Ammon's horn (tissue), 1 donor: ENCODE results near the gene BTN1A1.
"Not testable (repeated sequence)": the region's sequence is repeated elsewhere in the genome, so short reads cannot be mapped to it uniquely, and the experiment has no call there.

Experiments
- DNase-seq: peaks from one replicate; pipeline ENCODE4 v3.0.0-alpha.2; 2016; ENCODE audit warnings: low spot score

BTN1A1 gene

GRCh38 chr6:26500102-26500501, at the start of gene BTN1A1:
TSS of gene BTN1A1 (plus strand) at chr6:26500303. CDS start at chr6:26501287, 984 bp downstream.
- DNase-seq: no peak

DNA sequence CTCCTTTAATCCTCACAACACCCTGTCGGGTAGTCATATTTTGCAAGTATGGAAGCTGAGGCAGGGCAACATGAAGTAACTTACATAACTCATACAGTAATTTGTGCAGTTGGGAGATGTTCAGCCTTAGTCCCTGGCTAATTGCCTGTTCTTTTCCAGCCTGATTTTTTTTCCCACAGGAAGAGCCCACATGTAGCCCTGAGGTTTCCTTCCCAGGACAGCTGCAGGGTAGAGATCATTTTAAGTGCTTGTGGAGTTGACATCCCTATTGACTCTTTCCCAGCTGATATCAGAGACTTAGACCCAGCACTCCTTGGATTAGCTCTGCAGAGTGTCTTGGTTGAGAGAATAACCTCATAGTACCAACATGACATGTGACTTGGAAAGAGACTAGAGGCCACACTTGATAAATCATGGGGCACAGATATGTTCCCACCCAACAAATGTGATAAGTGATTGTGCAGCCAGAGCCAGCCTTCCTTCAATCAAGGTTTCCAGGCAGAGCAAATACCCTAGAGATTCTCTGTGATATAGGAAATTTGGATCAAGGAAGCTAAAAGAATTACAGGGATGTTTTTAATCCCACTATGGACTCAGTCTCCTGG, 47.4 kb upstream of the BTN1A1 start:
- DNase-seq: no peak

- DNase-seq: no peak
Measured at GRCh38 chr6:26454631-26455030, 45.5 kb upstream of the BTN1A1 start.

DNA sequence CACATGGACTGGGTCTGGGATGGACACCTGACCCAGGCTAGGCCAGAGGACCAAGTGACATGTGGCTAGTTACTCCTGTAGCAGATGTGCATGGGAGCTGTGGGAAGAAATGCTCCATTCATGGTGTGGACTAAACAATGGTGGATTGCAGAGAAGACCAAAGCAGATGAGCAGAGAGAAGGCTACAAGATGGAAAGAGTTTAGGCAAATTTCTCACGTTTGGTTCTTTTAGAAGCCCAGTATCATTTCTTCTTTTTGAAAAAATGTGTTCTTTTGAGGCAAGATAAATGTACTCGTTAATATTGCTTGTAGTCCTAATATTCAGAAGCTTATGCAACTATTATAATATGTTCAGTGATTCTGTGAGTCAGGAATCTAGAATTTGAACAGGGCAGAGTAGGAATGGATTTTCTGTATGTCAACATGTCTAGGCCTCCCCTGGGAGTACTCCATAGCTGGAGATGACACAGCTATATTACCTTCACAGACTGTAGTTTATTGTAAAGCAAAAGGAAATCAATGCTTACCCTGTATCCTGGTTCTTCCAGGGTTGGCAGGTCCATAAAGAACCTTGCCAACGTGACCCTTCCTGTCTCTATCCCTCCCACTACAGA, 44.6 kb upstream of the BTN1A1 start:
- no peak for DNase-seq

DNA sequence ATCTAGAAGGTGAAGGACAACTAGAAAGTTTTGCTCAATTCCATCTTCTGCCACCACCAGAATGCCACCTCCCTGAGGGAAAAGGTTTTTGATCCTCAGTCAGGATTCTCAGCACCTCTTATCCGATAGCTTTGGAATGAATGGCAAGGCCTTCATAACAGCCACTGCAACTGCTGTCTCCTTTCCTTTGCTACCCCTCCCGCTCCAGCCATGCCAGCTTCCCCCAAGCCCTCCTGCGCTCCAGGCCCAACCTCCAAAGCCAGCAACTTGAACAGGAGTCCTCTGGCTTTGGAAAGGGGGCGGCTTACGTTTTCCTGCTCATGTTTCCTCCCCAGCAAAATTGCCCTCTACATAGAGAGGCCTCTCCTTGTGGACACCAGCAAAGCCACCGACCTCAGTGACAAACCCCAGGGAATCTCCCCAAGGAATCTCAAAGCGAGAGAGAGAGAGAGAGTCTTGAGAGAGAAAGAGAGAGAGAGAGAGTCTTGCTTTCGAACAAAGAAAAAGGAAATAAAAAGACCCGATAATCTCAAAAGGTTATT, 42.8 kb upstream of the BTN1A1 start:
- DNase-seq: no peak

DNA sequence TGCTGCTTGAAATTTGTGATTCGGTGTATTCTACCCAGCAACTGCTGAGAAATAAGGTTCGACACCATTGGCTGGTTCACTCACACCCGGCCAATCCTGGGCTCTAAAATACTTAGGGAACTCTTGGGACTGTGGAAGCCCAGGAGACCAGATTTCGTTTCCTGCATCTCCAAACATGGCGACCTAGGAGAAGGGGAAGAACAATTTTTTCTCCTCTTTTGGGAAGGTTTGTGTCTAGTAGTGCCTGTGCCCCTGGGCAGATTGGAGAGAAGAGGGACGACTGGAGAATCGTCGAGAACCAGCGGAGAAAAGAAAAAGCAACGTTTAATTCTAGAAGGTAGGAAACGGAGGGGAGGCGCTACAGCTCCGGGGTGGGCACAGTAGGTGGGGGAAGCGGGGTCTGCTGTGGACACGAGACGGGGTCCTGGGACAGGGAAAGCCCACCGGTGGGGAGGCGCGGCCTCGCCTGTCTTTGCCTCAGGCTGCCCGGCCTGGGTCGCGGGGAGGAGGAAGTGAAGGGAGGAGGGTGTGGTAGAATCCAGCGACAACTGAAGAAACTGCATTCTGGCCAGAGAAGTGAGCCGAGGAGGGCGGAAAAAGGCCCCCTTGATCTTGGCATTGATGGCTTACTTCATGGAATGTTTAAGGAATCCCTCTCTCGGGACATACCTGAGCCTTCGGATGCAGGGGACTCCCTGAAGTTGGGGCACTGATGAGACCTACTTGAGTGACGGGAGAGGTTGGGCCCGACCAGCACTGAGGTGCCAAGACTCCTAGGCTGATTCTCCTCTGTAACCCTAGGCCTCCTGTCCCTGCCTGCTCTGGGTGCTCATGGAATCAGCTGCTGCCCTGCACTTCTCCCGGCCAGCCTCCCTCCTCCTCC, 42.1 kb upstream of the BTN1A1 start, which contains the start of gene BTN2A1:
Gene BTN2A1, plus strand, starts transcription at position 150 of the 883 bp plus-strand sequence. Its CDS starts 682 bp downstream, at position 832.
- DNase-seq: peak; percentile 96

DNA sequence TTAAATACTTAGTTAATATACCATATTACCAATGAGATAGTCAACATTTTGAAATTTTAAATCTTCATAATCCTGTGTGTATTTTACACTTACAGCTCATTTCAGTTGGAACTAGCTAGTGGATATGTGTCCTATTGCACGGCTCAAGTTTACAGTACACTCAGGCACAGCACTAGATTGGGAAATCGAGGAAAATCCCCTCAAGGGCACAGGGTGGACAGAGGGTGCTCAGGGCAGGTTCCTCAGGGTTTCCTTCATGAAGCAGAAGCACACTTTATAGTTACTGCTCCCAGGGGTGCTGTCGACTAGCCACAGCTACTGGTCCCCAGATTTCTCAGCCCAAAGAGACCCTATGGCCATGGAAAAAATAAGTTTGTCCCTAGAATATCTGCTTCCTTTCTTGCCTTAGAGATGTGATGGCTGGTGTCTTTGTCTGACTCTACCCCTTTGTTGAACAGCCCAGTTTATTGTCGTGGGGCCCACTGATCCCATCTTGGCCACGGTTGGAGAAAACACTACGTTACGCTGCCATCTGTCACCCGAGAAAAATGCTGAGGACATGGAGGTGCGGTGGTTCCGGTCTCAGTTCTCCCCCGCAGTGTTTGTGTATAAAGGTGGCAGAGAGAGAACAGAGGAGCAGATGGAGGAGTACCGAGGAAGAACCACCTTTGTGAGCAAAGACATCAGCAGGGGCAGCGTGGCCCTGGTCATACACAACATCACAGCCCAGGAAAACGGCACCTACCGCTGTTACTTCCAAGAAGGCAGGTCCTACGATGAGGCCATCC, 40.9 kb upstream of the BTN1A1 start:
- no peak for DNase-seq

DNA sequence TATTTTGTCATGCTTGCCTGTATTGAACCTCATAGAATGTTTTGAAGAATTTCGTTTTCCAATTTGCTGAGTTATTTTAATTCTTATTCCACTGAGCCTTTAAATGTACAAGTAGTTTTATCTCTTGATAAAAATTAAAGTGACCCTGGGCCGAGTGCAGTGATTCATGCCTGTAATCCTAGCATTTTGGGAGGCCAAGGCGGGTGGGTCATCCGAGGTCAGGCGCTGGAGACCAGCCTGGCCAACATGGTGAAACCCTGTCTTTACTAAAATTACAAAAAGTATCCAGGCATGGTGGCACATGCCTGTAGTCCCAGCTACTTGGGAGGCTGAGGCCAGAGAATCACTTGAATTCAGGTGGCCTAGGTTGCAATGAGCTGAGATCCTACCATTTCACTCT, 38.8 kb upstream of the BTN1A1 start:
- not testable (repeated sequence) for DNase-seq

DNA sequence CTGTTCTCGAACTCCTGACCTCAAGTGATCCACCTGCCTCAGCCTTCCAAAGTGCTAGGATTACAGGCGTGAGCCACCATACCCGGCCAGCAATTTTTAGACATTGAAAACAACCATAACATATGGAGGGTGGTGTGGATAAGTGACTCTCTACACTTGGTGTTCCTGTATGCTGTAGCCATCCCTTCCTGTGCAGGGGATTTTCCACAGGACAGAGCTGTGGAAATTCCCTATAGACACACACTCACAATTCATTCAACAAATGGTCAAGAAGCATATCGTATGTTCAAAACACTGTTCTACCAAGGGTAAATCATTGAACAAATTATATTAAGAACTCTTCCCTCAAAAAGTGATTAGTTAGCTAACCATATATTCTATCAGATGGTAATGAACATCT, 36.1 kb upstream of the BTN1A1 start:
- DNase-seq: no peak

DNA sequence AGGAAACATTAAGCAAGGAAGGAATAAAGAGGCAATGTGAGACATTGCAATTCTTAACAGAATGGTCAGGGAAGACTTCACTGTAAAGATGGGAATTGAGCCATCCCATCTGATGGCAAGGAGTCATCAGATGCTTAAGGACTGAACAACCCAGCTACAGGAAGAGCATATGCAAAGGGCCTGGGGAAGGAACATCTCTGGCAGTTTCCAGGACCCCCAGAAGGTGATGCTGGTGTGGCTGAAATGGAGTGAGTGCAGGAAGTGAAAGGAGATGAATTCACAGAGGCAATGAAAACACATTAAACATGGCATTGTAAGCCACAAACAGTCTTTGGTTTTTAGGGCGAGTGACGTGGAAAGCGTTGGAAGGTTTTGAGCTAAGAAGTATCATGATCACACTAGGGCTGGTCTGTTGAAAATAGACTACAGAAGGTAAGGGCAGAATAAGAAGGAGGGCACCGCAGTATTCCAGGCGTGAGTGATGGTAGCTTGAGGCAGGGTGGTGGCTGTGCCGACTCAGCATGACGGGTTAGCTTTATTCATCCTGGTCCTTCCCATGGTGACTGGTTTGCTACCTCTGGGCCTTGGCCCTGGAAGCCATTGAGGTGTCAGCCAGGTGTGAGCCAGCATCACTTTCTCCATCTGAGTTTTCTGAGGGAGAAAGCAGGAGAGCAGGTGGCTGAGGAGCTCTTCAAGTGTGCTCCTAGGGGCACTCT, 35.5 kb upstream of the BTN1A1 start:
- DNase-seq: no peak

GRCh38 chr6:26465776-26466175, 34.3 kb upstream of the BTN1A1 start:
- DNase-seq: no peak

DNA sequence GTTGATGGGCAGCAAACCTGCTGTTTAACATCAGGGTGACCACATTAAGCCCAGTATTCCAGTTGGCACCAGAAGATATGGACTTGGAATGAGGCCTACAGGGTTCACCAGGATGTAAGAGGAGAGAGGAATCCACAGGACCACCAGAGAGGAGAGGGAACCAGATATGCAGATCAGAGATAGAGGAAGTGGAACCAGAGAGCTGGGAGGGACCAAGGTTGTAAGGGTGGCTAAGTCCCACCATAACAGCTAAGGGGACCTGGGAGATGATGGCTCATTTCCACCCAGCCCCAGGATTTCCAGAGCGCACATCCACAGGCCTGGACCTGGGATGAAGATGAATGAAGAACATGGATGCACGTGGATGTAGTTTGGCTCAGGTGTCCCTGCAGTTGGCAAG, 31.3 kb upstream of the BTN1A1 start:
- no peak for DNase-seq

DNA sequence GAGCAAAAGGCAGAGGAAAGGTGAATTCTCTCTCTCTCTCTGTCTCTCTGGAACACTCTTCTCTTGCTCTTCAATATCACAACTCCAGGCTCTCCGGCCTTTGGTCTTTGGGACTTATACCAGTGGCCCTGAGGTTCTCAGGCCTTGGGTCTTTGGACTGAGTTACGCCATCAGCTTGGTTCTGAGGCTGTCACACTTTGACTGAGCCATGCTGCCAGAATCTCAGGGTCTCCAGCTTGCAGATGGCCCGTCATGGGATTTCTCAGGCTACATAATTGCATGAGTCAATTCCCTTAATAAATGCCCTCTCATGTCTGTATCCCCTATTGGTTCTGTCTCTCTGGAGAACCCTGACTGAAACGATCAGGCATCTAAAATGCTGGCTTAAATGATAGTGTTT, 29.5 kb upstream of the BTN1A1 start:
- DNase-seq: no peak

GRCh38 chr6:26471970-26472369, 28.1 kb upstream of the BTN1A1 start:
- DNase-seq: no peak

DNA sequence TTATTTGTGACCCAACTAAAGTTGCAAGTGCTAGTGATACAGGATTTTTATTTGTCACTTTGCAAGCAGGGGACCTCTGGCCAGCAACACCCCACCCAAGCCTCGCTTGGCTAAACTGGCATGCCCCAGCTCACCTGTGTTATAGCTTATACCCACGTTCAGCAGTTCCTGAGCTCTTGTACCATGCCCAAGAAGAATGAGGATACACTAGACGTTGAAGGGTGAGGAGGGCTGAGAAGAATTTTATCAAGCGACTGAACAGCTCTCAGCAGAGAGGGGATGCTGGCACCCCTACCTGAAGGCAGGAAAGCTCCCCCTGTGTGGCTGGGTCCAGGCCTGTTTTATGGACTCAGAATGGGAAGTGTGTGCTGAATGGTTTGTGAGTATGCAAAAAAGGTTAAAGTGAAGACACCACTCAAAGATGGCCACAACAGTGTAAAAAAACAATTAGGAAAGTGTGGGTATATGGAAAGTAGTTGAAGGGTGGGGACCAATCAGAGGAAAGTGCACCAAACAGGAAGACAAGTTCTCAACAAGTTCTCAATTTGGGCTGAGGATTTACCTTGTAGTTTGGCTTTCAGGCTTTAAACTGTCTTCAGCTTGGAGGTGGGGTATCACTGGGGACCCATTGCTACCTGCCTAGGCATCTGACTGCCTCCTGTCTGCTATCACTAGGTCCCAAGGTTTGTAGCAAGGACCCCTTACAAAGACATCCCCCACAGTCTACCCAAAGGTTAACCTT, 27.4 kb upstream of the BTN1A1 start:
- no peak for DNase-seq

DNA sequence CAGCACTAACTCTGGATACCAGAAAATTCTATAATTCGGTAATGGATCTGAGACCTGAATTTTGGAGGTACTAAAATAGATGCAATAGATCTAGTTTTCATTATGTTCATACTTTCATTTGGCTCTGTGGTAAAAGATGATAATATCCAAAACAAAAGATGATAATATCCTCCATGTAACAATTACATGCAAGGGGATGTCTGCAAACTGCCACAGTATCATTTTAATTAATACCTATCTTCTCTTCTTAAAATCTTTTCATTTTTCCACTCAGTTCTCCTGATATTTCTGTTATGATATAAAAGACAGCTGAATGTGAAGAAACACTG, 26.7 kb upstream of the BTN1A1 start:
- no peak for DNase-seq

- DNase-seq: peak; percentile 89
Measured at GRCh38 chr6:26473758-26474438, 26.2 kb upstream of the BTN1A1 start.

DNA sequence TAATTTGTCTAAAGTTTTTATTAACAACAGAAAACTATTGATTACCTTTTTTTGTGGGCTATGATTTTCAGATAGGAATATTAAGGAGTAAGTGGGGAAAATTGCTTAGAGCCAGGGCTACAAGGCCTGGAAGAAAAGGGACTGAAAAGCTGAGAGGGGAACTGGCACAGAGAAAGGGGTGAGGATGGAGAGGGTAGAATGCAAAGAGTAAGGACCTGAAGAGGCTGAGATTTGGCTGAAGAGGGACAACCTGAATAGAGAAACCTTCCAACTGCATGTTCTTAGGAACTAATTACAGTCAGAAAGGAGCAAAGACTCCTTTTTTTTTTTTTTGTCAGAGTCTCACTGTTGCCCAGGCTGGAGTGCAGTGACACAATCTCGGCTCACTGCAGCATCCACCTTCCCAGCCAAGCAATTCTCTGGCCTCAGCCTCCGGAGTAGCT, 25.6 kb upstream of the BTN1A1 start:
- peak; percentile 28 for DNase-seq

DNA sequence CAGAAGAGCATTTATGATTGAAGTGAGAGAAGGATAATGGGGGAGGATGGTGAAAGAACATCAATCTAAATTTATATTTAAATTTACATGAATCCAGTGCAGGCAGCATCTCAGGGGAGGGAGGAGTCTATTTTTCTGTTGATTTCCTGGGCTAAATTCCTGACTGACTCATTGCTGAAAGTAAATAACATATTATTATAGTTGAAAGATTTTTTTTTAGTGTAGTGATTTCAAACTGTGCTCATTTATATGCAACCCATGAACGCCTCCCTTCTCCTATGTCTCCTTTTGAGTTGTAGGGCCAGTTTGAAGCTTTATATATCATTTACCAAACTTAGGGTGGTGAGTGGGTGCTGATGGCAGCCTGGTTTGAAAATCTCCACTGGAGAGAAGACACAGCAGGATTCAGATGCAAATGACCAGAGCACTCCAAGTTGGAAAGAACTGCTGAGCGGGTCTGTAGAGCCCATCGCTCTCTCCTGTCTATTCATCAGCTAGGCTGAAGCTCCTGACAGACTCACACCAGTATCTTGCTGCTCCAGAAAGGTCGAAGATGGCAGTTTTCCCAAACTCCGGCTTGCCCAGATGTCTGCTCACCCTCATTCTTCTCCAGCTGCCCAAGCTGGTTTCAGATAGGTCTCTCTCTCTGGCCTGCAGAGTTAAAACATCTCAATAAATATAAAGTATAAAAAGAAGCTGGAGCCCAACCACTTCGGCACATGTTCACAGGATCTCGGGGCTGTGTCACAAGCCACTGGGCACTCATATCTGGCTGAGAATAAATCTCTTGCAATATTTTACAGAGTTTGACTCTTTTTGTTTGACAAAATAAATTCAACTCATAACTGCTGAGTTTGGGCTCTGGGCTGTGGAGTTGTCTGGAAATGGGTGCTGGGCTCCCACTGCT, 24.0 kb upstream of the BTN1A1 start:
- no peak for DNase-seq
